ENCODE data around the gene MRC1. TPM values are rescaled to one million over a fixed set of nuclear protein-coding genes. Genes with fewer than 3 reads are reported as not detected.

MRC1 gene
- total RNA-seq, 1 experiment from 2014 or later, result not detected

Other genes starting within 250 kb of the MRC1 start
- gene HACD1, start 192.0 kb upstream of the MRC1 start, total RNA-seq (2014; rRNA removed; shearing (Covaris generic)), result 32.0 and 37.5 TPM in 2 replicates
- 15.5 and 18.4 TPM in 2 replicates for gene STAM, start 165.2 kb upstream of the MRC1 start, total RNA-seq (2014; rRNA removed; shearing (Covaris generic))
- not detected in 2 replicates for gene TMEM236, start 57.1 kb upstream of the MRC1 start, total RNA-seq (2014; rRNA removed; shearing (Covaris generic))
- gene SLC39A12, start 142.6 kb downstream of the MRC1 start, total RNA-seq (2014; rRNA removed; shearing (Covaris generic)), result not detected in 2 replicates

All from M059J (cell line).